SU-DHL-6 (cell line): Measurements from ENCODE around the gene TNS1.

Experiments used
- H2AFZ ChIP-seq: fragments of 200-600 bp; sonication (generic); 2 replicates; pipeline ENCODE4 v1.6.1; 2014; ENCODE audit warnings: low read depth, mild to moderate bottlenecking, moderate library complexity, mixed read lengths, antibody characterized with exemption, low read length; ENCODE audit not compliant: severe bottlenecking
- H3F3A ChIP-seq: fragments of 200-600 bp; shearing (Covaris generic); 2 replicates; pipeline ENCODE4 v1.6.0; 2016; ENCODE audit warnings: antibody characterized with exemption, mild to moderate bottlenecking; ENCODE audit not compliant: insufficient read depth
- H3K27ac ChIP-seq: fragments of 200-600 bp; sonication (generic); 2 replicates; pipeline ENCODE4 v1.5.1; 2016; ENCODE audit warnings: low read depth, mild to moderate bottlenecking, low read length, moderate library complexity, mixed read lengths
- H3K27me3 ChIP-seq: fragments of 200-600 bp; sonication (generic), shearing (Covaris generic); 2 replicates; pipeline ENCODE4 v1.6.0; 2014; ENCODE audit warnings: mild to moderate bottlenecking, low read length
- H3K36me3 ChIP-seq: fragments of 200-600 bp; sonication (generic); 2 replicates; pipeline ENCODE4 v1.6.1; 2014; ENCODE audit warnings: mild to moderate bottlenecking, low read length, mixed read lengths
- H3K4me2 ChIP-seq: fragments of 300-600, 200-600 bp; shearing (Covaris generic), sonication (generic); 2 replicates; pipeline ENCODE4 v1.6.0; 2014; ENCODE audit warnings: low read length, low read depth, mild to moderate bottlenecking; ENCODE audit not compliant: poor library complexity, severe bottlenecking
- H3K4me3 ChIP-seq: fragments of 200-600 bp; sonication (generic); 2 replicates; pipeline ENCODE4 v1.5.1; 2014; ENCODE audit warnings: antibody characterized with exemption, low read length, mild to moderate bottlenecking, mixed read lengths; ENCODE audit not compliant: insufficient read depth, poor library complexity, severe bottlenecking
- H3K79me2 ChIP-seq: fragments of 200-600 bp; sonication (generic); 2 replicates; pipeline ENCODE4 v1.6.1; 2014; ENCODE audit warnings: mild to moderate bottlenecking, low read length, moderate library complexity; ENCODE audit not compliant: insufficient read depth
- H3K9ac ChIP-seq: fragments of 200-600 bp; sonication (generic); 2 replicates; pipeline ENCODE4 v1.7.0; 2014; ENCODE audit warnings: mild to moderate bottlenecking, low read length
- H3K9me2 ChIP-seq: fragments of 200-600 bp; sonication (generic); replicated peaks from 2 replicates; pipeline ENCODE4 v1.6.1; 2014; ENCODE audit warnings: low read length; ENCODE audit not compliant: insufficient read depth
- H3K9me3 ChIP-seq: fragments of 200-600 bp; sonication (generic); 2 replicates; pipeline ENCODE4 v1.6.1; 2014; ENCODE audit warnings: low read length, mixed read lengths; ENCODE audit not compliant: insufficient read depth
- H4K20me1 ChIP-seq: fragments of 200-600 bp; sonication (generic); 2 replicates; pipeline ENCODE4 v1.6.1; 2014; ENCODE audit warnings: low read depth, mild to moderate bottlenecking, antibody characterized with exemption, low read length, moderate library complexity, mixed read lengths
- EZH2phosphoT487 ChIP-seq: fragments of 200-600 bp; sonication (generic), shearing (Covaris generic); conservative IDR thresholded peaks from 2 replicates; pipeline ENCODE4 v1.6.1; 2018; ENCODE audit warnings: mild to moderate bottlenecking, antibody characterized with exemption, low read length, moderate library complexity, mixed read lengths
- TF ChIP-seq, protein P1 (sequence below): fragments of 200-600 bp; sonication (generic); IDR thresholded peaks from one replicate; pipeline ENCODE4 v1.5.1; 2017; ENCODE audit warnings: antibody characterized with exemption, mild to moderate bottlenecking, low read length, moderate library complexity; ENCODE audit not compliant: insufficient read depth, poor library complexity, severe bottlenecking

Gene TNS1

DNA sequence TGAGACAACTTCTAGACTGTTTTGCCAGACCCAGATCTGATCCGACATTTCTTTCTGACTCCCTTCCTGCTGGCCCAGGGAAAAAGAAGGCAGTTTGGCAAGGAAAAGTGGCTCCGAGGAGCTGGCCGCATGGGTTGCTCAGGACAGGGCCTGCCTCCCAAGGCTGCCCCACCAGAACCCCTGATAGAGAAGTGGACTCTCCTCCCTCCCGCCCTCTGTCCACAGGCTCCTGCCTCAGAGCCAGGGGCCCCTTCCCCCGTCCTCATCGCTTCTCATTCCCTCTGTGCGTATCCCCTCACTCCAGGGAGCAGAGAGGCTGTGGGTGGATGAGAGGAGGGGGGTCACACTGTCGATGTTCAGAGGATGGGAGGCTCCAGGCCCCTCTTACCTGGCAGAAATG is 110.2 kb downstream of the TNS1 start:
- H3K4me2 ChIP-seq = no peak overlapping the region
- H2AFZ ChIP-seq = no peak overlapping the region
- no peaks in the 10 kb centered on the region for H3K36me3 ChIP-seq
- H3F3A ChIP-seq = no peaks in the 10 kb centered on the region
- no peaks in the 10 kb centered on the region for H4K20me1 ChIP-seq
- H3K27me3 ChIP-seq = no peaks in the 10 kb centered on the region
- no peaks in the 10 kb centered on the region for H3K79me2 ChIP-seq
- no peaks in the 10 kb centered on the region for H3K9me2 ChIP-seq
- H3K9ac ChIP-seq = no peak overlapping the region
- no peak overlapping the region for H3K27ac ChIP-seq
- no peak overlapping the region for H3K4me3 ChIP-seq
- TF ChIP-seq, protein P1, sequence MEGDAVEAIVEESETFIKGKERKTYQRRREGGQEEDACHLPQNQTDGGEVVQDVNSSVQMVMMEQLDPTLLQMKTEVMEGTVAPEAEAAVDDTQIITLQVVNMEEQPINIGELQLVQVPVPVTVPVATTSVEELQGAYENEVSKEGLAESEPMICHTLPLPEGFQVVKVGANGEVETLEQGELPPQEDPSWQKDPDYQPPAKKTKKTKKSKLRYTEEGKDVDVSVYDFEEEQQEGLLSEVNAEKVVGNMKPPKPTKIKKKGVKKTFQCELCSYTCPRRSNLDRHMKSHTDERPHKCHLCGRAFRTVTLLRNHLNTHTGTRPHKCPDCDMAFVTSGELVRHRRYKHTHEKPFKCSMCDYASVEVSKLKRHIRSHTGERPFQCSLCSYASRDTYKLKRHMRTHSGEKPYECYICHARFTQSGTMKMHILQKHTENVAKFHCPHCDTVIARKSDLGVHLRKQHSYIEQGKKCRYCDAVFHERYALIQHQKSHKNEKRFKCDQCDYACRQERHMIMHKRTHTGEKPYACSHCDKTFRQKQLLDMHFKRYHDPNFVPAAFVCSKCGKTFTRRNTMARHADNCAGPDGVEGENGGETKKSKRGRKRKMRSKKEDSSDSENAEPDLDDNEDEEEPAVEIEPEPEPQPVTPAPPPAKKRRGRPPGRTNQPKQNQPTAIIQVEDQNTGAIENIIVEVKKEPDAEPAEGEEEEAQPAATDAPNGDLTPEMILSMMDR = no peak
- TF ChIP-seq EZH2phosphoT487 = no peak
- H3K9me3 ChIP-seq = no peaks in the 10 kb centered on the region

DNA sequence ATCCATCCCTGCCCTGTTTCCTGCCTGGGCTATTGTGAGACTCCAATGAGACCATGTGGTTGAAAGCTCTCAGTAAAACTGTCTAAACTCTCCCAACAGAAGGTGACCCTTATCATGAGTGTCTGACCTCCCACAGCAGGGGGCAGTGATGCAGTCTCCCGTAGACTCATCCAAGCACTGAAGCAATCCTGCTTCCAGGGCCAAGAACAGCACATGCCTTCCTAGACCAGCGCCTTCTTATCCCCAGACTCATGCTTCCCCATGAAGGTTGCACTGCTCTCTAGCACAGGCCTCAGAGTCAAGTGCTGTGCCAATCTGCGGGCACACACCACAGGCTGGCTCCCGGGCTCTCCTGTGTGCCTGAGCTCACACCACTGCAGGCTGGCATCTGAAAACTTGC is 112.3 kb downstream of the TNS1 start:
- Histone ChIP-seq H3K79me2 (no peaks in the 10 kb centered on the region), H3K9me2 (no peaks in the 10 kb centered on the region), H3F3A (no peaks in the 10 kb centered on the region), H4K20me1 (no peaks in the 10 kb centered on the region), H3K9ac (no peak overlapping the region), H3K4me2 (no peak overlapping the region), H3K4me3 (no peak overlapping the region), H3K9me3 (no peaks in the 10 kb centered on the region), H3K36me3 (no peaks in the 10 kb centered on the region), H3K27me3 (no peaks in the 10 kb centered on the region), H2AFZ (no peak overlapping the region), H3K27ac (no peak overlapping the region)
- TF ChIP-seq EZH2phosphoT487 = no peak

DNA sequence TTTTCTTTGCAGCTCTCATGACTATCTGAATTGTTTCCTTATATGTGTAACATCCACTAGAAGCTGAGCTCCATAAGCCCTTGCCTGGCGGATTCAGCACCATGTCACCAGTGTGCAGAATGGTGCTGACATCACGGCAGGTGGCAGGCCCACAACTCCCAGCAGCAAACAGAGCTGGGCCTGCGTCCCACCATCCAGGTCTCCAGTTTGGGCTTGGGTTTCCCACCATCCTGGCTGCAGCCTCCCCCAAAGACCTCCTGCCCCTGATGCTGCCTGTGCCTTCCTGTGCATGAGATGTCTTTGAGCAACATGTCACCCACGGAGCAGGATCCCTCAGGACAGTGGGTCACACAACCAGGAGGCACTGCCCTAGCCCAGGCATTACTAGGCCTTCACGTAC is 113.1 kb downstream of the TNS1 start:
- H3K4me2 ChIP-seq = no peak overlapping the region
- H2AFZ ChIP-seq = no peak overlapping the region
- no peaks in the 10 kb centered on the region for H3K27me3 ChIP-seq
- no peaks in the 10 kb centered on the region for H3F3A ChIP-seq
- H3K27ac ChIP-seq = no peak overlapping the region
- no peaks in the 10 kb centered on the region for H3K9me2 ChIP-seq
- H3K4me3 ChIP-seq = no peak overlapping the region
- no peak overlapping the region for H3K9ac ChIP-seq
- TF ChIP-seq, protein P1 = no peak
- no peak for TF ChIP-seq EZH2phosphoT487
- no peaks in the 10 kb centered on the region for H4K20me1 ChIP-seq
- H3K79me2 ChIP-seq = no peaks in the 10 kb centered on the region
- no peaks in the 10 kb centered on the region for H3K9me3 ChIP-seq
- H3K36me3 ChIP-seq = no peaks in the 10 kb centered on the region

DNA sequence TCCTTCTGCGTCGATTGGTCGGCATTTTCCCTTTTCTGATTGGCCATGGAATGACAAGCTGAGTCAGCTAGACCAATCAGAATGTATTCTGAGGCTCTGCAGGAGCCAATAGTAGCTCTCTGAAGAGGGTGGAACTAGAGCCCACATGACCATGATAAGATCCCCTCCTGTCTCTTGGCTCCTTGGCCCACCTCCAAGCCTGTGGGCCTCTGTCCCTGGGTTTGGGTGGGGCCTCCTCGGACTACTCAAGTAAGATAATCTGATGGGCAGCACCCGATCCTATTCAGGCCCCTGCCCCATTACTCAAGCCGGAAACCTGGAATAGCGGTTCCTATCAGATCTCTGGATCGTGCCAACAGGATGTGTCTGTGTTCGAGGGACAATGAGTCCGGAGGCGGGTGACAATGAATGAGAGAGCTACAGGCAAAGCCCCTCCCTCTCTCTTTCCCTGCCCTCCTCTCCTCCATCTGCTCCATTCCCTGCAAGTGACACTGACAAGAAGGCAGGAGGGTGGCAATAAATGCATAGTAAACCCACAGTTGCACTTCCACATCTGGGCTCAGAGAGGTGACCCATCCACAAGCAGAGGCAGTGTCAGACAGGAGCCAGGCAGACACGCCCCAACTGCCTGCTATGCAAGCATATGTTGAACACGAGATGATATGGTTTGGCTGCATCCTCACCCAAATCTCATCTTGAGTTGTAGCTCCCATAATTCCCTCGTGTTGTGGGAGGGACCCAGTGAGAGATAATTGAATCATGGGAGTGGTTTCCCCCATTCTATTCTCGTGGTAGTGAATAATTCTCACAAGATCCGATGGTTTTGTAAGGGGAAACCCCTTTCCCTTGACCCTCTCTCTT is 114.7 kb downstream of the TNS1 start:
- Histone ChIP-seq H4K20me1 (no peaks in the 10 kb centered on the region), H2AFZ (no peak overlapping the region), H3F3A (no peaks in the 10 kb centered on the region), H3K4me2 (no peak overlapping the region), H3K9me3 (no peaks in the 10 kb centered on the region), H3K79me2 (no peaks in the 10 kb centered on the region), H3K9ac (no peak overlapping the region), H3K36me3 (no peaks in the 10 kb centered on the region), H3K27ac (no peak overlapping the region), H3K9me2 (no peaks in the 10 kb centered on the region), H3K4me3 (no peak overlapping the region), H3K27me3 (no peaks in the 10 kb centered on the region)
- TF ChIP-seq, protein P1 = no peak
- TF ChIP-seq EZH2phosphoT487 = no peak
